K562 treated with DMSO at 1 percent for 4 hours (cell line): ENCODE results near the gene STK11IP. TPM values are rescaled to one million over a fixed set of nuclear protein-coding genes. Genes with fewer than 3 reads are reported as not detected.

Experiments used
- total RNA-seq: library from RNA; unstranded; fragments of 300-600 nt; gene quantifications from 2 replicates; pipeline ENCODE4 v1.2.3, GENCODE V29; 2022; ENCODE audit not compliant: insufficient read depth

The STK11IP gene, protein sequence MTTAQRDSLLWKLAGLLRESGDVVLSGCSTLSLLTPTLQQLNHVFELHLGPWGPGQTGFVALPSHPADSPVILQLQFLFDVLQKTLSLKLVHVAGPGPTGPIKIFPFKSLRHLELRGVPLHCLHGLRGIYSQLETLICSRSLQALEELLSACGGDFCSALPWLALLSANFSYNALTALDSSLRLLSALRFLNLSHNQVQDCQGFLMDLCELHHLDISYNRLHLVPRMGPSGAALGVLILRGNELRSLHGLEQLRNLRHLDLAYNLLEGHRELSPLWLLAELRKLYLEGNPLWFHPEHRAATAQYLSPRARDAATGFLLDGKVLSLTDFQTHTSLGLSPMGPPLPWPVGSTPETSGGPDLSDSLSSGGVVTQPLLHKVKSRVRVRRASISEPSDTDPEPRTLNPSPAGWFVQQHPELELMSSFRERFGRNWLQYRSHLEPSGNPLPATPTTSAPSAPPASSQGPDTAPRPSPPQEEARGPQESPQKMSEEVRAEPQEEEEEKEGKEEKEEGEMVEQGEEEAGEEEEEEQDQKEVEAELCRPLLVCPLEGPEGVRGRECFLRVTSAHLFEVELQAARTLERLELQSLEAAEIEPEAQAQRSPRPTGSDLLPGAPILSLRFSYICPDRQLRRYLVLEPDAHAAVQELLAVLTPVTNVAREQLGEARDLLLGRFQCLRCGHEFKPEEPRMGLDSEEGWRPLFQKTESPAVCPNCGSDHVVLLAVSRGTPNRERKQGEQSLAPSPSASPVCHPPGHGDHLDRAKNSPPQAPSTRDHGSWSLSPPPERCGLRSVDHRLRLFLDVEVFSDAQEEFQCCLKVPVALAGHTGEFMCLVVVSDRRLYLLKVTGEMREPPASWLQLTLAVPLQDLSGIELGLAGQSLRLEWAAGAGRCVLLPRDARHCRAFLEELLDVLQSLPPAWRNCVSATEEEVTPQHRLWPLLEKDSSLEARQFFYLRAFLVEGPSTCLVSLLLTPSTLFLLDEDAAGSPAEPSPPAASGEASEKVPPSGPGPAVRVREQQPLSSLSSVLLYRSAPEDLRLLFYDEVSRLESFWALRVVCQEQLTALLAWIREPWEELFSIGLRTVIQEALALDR
- 6.0 and 9.3 TPM in 2 replicates for total RNA-seq

DNA sequence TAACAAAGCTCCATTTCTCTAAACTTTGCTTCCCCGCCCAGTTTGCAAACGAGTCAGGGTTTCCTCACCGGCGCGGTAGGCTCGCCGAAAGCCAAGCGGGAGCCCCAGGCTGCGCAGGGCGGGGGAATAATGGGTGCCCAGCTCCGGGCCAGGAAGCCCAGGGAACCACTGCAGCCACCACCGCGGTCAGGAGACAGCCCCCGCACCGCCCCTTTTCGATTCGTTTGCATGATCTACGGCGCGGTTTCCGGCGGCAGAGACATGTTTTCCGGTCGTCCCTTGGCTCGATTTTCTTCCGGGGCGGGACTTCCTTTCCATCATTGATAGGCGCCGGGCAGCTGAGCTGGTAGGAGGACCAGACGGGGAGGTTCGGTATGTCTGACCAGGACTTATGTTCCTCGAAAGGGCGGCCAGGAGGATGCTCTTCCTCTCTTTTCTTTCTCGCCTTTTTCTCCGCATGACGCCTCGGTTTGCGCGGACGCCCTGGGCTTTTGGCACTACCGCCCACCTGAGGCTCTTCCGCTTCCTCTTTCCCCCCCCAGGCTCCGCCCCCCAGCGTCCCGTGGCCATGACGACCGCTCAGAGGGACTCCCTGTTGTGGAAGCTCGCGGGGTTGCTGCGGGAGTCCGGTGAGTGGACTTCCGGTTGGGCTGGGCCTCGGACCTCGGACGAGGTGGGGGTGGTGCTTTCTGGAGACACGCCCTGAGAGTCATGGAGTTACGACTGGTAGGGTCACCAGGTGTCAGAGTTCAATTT lies at the start of gene STK11IP:
Gene STK11IP, plus strand, starts transcription at position 306 of the 756 bp plus-strand sequence. Its CDS starts 263 bp downstream, at position 569.

GRCh38 chr2:219571311-219572236 lies 26.1 kb upstream of the STK11IP start, which contains the start of gene OBSL1:
OBSL1 (minus strand) TSS chr2:219571539; CDS start chr2:219571232, 307 bp downstream.

DNA sequence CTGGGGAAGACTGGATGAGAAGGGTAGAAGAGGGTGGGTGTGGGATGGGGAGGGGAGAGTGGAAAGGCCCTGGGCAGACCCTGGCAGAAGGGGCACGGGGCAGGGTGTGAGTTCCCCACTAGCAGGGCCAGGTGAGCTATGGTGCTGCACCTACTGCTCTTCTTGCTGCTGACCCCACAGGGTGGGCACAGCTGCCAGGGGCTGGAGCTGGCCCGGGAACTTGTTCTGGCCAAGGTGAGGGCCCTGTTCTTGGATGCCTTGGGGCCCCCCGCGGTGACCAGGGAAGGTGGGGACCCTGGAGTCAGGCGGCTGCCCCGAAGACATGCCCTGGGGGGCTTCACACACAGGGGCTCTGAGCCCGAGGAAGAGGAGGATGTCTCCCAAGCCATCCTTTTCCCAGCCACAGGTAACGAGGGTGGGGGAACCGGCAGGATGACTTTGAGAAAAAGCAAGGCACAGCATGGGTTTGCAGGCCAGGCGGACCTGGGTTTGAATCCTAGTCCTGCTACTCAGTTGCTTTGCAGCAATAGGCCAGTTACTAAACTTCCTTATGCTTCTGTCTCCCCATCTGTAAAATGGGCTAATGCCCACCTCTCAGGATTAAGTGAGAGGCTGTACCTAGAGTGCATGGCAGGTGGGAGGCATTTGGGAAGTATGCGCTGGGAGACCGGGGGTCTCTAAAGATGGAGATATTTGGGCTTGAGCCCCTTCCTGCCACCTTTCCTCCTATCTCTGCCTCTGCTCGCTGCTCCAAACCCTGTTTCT lies 25.2 kb upstream of the STK11IP start, which contains the start of gene INHA:
Gene INHA, plus strand, starts transcription at position 74 of the 765 bp plus-strand sequence. Its CDS starts 65 bp downstream, at position 139.

DNA sequence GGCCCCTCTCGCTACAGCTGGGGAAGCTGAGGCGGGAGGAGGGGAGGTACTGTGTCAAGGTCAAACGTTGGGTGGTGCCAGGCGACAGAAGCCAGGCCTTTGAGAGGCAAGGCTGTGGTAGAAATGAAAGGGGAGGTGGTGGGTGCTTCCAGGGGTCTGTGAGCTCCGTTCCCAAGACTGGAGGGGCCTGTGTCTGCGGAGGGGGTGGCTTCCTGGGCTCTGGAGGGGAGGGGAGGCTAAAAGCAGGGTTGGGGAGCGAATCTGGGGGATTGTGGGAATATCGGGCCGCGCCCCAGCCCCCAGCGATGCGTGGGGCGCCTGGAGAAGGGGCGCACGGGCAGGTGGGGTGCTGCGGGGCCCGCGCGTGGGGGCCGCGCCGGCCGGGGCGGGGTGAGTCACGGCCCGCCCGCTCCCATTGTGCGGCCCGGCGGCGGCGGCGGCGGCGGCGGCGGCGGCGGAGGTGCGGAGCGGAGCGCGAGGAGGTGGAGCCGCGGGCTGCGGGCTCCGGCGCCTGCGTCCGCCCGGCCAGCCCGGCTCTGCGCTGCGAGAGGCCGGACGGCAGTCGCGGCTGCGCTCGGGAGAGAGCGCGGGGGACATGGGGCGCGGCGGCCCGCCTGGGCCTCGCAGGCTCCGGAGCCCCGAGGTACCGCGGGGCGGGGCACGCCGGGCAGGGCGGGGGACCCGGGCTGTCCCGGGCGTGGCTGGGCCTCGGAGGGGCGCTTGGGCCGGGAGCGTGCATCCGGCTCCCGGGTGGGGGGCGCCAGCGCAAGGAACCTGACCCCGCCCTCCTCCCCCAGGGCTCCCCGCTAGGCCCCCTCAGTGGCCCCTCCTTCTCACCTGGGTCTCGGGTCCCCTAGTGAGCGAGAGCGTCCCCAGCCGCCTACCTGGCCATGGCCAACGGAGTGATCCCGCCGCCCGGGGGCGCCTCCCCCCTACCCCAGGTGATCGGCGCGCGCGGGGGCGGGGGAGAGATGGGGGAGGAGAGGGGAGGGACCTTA lies 29.7 kb downstream of the STK11IP start, which contains the start of gene SLC4A3:
Gene SLC4A3, plus strand, starts transcription at position 528 of the 998 bp plus-strand sequence. Its CDS starts 363 bp downstream, at position 891.

Other genes starting within 250 kb of the STK11IP start
- gene DNPEP, start 209.9 kb upstream of the STK11IP start, total RNA-seq = 53.4 and 54.1 TPM in 2 replicates
- gene DES, start 179.5 kb upstream of the STK11IP start, total RNA-seq = 23.8 and 34.9 TPM in 2 replicates
- gene SPEG, start 163.0 kb upstream of the STK11IP start, total RNA-seq = 6.2 and 10.7 TPM in 2 replicates
- 133 and 151 TPM in 2 replicates for gene GMPPA, start 99.0 kb upstream of the STK11IP start, total RNA-seq
- 3.4 and 4.8 TPM in 2 replicates for gene ASIC4, start 83.4 kb upstream of the STK11IP start, total RNA-seq
- gene CHPF, start 54.0 kb upstream of the STK11IP start, total RNA-seq = 56.2 and 57.4 TPM in 2 replicates
- gene TMEM198, start 53.8 kb upstream of the STK11IP start, total RNA-seq = 1.5 TPM in 1 of 2 replicates, not detected in the other
- gene OBSL1, start 26.3 kb upstream of the STK11IP start, total RNA-seq = 52.4 and 54.5 TPM in 2 replicates
- 8.3 and 9.8 TPM in 2 replicates for gene INHA, start 25.5 kb upstream of the STK11IP start, total RNA-seq
- not detected in 2 replicates for gene SLC4A3, start 29.8 kb downstream of the STK11IP start, total RNA-seq